ENCODE data around the gene PPOX.

Gene PPOX

DNA sequence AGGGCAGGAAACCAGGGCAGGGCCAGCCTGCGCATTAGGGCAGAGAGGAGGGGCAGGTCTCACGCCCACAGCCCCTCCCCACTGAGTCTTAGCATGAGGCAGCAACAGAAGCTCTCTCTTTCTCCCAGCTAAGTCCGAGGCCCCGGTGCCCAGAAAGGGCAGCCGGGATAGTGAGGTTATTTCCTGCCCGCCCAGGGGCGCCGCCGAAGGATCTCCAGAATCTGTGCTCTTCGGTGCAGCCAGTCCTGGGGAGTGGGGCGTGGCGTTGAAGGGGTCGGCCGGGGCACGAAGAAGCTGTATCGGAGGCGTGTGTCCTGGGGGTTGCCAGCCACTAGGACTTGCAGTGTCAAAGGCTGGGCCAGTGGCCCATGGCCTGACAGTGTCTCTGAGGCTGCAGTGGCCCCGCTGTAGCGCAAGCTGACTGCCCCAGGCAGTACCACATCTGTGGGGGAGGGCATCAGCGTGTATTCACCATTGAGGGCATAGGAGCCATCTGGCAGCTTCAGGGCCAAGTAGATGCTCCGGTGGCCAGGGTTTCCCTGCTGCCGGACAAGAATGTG lies 24.8 kb downstream of the PPOX start:
- H3K9ac ChIP-seq (ENCODE audit: low read length), result no peak overlapping the region
- no peak overlapping the region for H3K4me2 ChIP-seq (ENCODE audit: low read length)
- TF ChIP-seq, protein P1, sequence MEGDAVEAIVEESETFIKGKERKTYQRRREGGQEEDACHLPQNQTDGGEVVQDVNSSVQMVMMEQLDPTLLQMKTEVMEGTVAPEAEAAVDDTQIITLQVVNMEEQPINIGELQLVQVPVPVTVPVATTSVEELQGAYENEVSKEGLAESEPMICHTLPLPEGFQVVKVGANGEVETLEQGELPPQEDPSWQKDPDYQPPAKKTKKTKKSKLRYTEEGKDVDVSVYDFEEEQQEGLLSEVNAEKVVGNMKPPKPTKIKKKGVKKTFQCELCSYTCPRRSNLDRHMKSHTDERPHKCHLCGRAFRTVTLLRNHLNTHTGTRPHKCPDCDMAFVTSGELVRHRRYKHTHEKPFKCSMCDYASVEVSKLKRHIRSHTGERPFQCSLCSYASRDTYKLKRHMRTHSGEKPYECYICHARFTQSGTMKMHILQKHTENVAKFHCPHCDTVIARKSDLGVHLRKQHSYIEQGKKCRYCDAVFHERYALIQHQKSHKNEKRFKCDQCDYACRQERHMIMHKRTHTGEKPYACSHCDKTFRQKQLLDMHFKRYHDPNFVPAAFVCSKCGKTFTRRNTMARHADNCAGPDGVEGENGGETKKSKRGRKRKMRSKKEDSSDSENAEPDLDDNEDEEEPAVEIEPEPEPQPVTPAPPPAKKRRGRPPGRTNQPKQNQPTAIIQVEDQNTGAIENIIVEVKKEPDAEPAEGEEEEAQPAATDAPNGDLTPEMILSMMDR (IDR thresholded peaks at IDR 0.05; ENCODE audit: low read depth, low read length), result no peak
- no peak for TF ChIP-seq EZH2phosphoT487 (IDR thresholded peaks at IDR 0.05; ENCODE audit: low read depth)
- no peaks in the 10 kb centered on the region for H4K20me1 ChIP-seq (ENCODE audit: insufficient read depth, low read length)
- H3K36me3 ChIP-seq (replicated peaks; ENCODE audit: low read depth, low read length), result no peaks in the 10 kb centered on the region
- no peak overlapping the region for H3K27ac ChIP-seq (ENCODE audit: low read length)
- H3K79me2 ChIP-seq (ENCODE audit: low read length), result no peaks in the 10 kb centered on the region
- peaks cover 45% of the 10 kb centered on the region for H3K4me1 ChIP-seq (ENCODE audit: low read length)
- H2AFZ ChIP-seq (ENCODE audit: low read depth, low read length), result no peak overlapping the region
- H3K4me3 ChIP-seq (ENCODE audit: low read length), result no peak overlapping the region
- no peaks in the 10 kb centered on the region for H3K9me3 ChIP-seq (ENCODE audit: insufficient read depth, low read length)
- H3K27me3 ChIP-seq (ENCODE audit: low read depth, low read length), result no peaks in the 10 kb centered on the region

DNA sequence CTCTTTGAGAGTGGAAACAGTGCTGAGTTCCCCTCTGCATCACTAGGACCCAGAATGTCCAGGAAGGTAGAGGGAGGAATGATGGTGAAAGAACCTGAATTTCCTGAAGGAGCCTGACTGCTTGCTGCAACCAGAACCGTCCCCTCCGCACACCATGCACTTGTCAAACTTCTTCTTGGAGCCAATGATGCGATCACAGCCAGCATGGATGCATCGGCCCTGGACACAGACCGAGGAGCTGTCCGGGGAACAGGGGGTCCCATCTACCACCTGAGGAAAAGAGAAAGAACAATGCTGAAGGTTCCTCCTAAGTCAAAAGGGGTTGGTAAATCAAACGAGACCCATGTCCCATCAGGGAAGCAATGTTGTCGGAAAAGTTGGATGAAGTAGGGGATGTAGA lies 25.7 kb downstream of the PPOX start:
- no peak overlapping the region for H3K4me2 ChIP-seq (ENCODE audit: low read length)
- TF ChIP-seq, protein P1 (IDR thresholded peaks at IDR 0.05; ENCODE audit: low read depth, low read length), result no peak
- TF ChIP-seq EZH2phosphoT487 (IDR thresholded peaks at IDR 0.05; ENCODE audit: low read depth), result no peak
- H3K9me3 ChIP-seq (ENCODE audit: insufficient read depth, low read length), result no peaks in the 10 kb centered on the region
- no peak overlapping the region for H3K4me3 ChIP-seq (ENCODE audit: low read length)
- no peaks in the 10 kb centered on the region for H3K36me3 ChIP-seq (replicated peaks; ENCODE audit: low read depth, low read length)
- no peaks in the 10 kb centered on the region for H3K27me3 ChIP-seq (ENCODE audit: low read depth, low read length)
- no peak overlapping the region for H3K27ac ChIP-seq (ENCODE audit: low read length)
- no peaks in the 10 kb centered on the region for H3K79me2 ChIP-seq (ENCODE audit: low read length)
- H3K9ac ChIP-seq (ENCODE audit: low read length), result peak overlapping the region; percentile 2; the same call in 1 of the 2 replicates
- no peaks in the 10 kb centered on the region for H4K20me1 ChIP-seq (ENCODE audit: insufficient read depth, low read length)
- peaks cover 37% of the 10 kb centered on the region for H3K4me1 ChIP-seq (ENCODE audit: low read length)
- H2AFZ ChIP-seq (ENCODE audit: low read depth, low read length), result no peak overlapping the region

DNA sequence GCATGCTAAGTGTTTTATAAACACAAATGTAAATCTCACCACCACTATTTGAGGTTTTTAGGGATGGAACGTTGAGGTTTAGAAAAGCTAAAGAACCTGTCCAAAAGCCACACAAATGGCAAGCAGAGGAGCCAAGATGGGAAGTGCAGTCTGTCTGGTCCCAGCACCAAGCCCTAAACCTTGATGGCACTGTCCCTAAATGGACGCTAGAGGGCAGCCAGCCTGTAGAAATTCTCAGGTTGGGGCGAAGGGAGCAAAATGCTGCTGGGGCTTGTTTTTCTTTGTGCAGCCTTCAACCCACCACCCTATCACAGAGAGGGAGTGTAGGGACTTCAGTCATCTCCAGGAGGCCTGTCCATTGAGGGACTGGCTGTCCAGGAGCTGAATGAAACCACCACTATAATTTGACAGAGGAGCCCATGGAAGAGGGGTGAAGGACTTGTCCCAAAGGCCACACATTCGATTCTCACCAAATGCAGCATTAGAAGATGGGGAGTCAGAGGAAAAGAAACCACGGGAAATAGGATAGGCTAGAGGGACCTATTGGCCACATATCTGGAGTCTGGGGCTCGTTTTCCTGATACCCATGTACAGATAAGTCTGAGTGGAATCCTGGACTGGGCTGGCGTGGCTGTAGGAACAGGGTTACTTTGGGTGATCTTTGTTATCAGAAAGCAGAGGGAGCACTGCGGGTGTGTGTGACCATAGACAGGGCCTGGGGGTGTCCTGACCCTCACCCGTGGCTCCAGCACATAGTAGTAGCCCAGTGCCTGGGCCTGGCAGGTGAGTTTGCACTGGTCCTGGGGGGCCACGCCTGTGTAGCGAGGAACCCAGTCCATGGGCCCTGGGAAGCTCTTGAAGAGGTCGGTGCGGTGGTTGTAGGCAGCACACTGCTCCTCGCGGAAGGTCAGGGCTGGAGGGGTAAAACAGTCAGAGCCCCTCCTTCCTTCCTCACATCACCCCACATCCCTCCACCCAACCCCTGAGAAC lies 26.5 kb downstream of the PPOX start:
- peak overlapping the region; percentile 39 for H3K4me2 ChIP-seq (ENCODE audit: low read length)
- H3K36me3 ChIP-seq (replicated peaks; ENCODE audit: low read depth, low read length), result no peaks in the 10 kb centered on the region
- H3K9ac ChIP-seq (ENCODE audit: low read length), result peak overlapping the region; percentile 2; the same call in 1 of the 2 replicates
- TF ChIP-seq EZH2phosphoT487 (IDR thresholded peaks at IDR 0.05; ENCODE audit: low read depth), result no peak
- TF ChIP-seq, protein P1 (IDR thresholded peaks at IDR 0.05; ENCODE audit: low read depth, low read length), result peak; percentile 96
- H3K27me3 ChIP-seq (ENCODE audit: low read depth, low read length), result no peaks in the 10 kb centered on the region
- no peak overlapping the region for H3K27ac ChIP-seq (ENCODE audit: low read length)
- peak overlapping the region; percentile 91 for H2AFZ ChIP-seq (ENCODE audit: low read depth, low read length)
- H3K4me3 ChIP-seq (ENCODE audit: low read length), result no peak overlapping the region
- H3K79me2 ChIP-seq (ENCODE audit: low read length), result no peaks in the 10 kb centered on the region
- no peaks in the 10 kb centered on the region for H4K20me1 ChIP-seq (ENCODE audit: insufficient read depth, low read length)
- H3K4me1 ChIP-seq (ENCODE audit: low read length), result peaks cover 29% of the 10 kb centered on the region
- H3K9me3 ChIP-seq (ENCODE audit: insufficient read depth, low read length), result no peaks in the 10 kb centered on the region

DNA sequence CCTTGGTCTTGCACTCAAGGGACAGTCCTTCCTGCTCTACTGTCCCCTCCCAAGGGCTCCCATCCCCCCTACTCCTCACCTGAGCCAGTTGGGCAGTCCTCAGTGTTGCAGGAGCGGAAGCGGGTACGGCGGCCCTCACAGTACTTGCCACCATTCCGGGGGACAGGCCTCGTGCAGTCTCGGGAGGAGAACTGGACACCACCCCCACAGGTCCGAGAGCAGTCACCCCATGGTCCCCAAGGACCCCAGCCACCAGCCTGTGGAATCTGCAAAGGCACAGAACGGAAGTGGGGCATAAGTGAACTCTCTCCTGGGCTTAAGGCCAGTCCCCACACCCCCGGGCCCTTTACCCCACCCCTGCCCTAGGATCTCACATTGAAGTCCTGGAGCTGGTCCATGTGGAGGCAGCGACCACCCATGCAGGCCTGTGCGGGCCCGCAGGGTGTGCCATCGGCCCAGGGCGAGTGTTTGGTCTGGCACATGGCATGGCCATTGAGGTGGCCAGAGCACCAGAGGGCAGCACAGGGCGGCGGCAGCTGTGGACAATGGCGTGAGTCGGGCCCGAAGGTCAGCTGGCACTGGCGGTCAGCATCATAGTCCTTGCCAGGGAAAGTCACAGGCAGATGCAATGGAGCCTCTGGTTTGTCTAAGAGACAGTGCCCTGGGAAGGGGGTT lies 27.5 kb downstream of the PPOX start:
- H3K9me3 ChIP-seq (ENCODE audit: insufficient read depth, low read length), result no peaks in the 10 kb centered on the region
- H3K4me1 ChIP-seq (ENCODE audit: low read length), result peaks cover 29% of the 10 kb centered on the region
- TF ChIP-seq, protein P1 (IDR thresholded peaks at IDR 0.05; ENCODE audit: low read depth, low read length), result no peak
- TF ChIP-seq EZH2phosphoT487 (IDR thresholded peaks at IDR 0.05; ENCODE audit: low read depth), result no peak
- H3K27me3 ChIP-seq (ENCODE audit: low read depth, low read length), result no peaks in the 10 kb centered on the region
- no peaks in the 10 kb centered on the region for H3K79me2 ChIP-seq (ENCODE audit: low read length)
- no peak overlapping the region for H3K9ac ChIP-seq (ENCODE audit: low read length)
- no peak overlapping the region for H2AFZ ChIP-seq (ENCODE audit: low read depth, low read length)
- no peak overlapping the region for H3K27ac ChIP-seq (ENCODE audit: low read length)
- no peak overlapping the region for H3K4me3 ChIP-seq (ENCODE audit: low read length)
- H3K36me3 ChIP-seq (replicated peaks; ENCODE audit: low read depth, low read length), result no peaks in the 10 kb centered on the region
- H4K20me1 ChIP-seq (ENCODE audit: insufficient read depth, low read length), result no peaks in the 10 kb centered on the region
- H3K4me2 ChIP-seq (ENCODE audit: low read length), result no peak overlapping the region

All from OCI-LY3 (cell line).